GM21723 (cell line): ENCODE data around the gene FBXO42.

Experiments used
- ATAC-seq: cut with Tn5 transposase; IDR thresholded peaks from one replicate; pipeline ENCODE4 v1.9.1; 2021; ENCODE audit warnings: mild to moderate bottlenecking, moderate library complexity; ENCODE audit not compliant: unreplicated experiment

Gene FBXO42

GRCh38 chr1:16351994-16352841 lies at the start of gene FBXO42:
FBXO42 (minus strand) TSS chr1:16352480; CDS start chr1:16315418, 37,062 bp downstream.
- peak; percentile 86 for ATAC-seq

- ATAC-seq, result no peak
These were observed 46.2 kb upstream of the FBXO42 start for GRCh38 chr1:16398371-16398953.

GRCh38 chr1:16397120-16397519 lies 44.8 kb upstream of the FBXO42 start:
- ATAC-seq, result no peak

- no peak for ATAC-seq
These were observed 44.3 kb upstream of the FBXO42 start for GRCh38 chr1:16396591-16396990.

DNA sequence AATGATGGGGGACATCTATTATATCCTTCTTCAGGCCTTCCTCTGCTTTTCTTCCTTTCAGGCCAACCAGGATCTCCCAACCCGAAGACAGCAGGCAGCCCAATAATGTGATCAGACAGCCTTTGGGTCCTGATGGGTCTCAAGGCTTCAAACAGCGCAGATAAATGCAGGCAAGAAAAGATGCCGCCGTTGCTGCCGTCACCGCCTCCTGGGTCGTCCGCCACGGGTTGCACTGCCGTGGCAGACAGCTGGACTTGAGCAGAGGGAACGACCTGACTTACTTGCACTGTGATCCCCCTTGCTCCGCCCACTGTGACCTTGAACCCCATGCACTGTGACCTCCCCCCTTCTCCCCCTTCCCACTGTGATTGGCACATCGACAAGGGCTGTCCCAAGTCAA lies 42.7 kb upstream of the FBXO42 start:
- ATAC-seq, result no peak

- ATAC-seq, result no peak
These were observed 41.6 kb upstream of the FBXO42 start for GRCh38 chr1:16393570-16394521.

DNA sequence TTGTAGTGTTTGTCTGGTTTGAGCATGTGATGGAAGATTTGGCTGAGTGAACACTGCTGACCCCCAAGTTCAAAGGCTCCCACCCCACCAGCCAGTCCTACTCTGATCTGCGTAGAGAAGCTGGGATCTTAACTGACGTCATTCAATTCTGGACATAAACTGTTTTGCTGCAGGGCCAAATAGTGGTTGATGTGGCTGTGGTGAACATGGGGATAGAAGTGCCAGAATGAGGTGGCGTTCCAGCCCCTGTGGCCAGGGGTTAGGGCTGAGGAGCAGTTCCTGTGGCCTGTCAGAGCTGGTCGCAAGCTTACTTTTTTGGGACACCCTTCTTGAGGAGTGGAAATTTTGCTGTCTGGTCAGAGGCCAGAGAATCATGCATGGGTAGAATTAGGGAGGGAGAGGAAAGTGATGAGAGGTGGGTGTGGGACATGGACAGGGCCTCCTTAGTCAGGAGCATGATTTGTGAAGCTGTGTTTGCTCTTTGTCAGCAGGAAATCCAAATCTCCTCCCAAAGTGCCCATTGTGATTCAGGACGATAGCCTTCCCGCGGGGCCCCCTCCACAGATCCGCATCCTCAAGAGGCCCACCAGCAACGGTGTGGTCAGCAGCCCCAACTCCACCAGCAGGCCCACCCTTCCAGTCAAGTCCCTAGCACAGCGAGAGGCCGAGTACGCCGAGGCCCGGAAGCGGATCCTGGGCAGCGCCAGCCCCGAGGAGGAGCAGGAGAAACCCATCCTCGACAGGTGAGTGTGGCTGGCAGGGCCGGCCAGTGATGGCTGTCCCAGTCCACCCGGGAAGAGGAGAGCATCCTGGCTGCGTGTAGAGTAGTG lies 40.7 kb upstream of the FBXO42 start:
- no peak for ATAC-seq

- no peak for ATAC-seq
These were observed 39.1 kb upstream of the FBXO42 start for GRCh38 chr1:16391411-16391810.

DNA sequence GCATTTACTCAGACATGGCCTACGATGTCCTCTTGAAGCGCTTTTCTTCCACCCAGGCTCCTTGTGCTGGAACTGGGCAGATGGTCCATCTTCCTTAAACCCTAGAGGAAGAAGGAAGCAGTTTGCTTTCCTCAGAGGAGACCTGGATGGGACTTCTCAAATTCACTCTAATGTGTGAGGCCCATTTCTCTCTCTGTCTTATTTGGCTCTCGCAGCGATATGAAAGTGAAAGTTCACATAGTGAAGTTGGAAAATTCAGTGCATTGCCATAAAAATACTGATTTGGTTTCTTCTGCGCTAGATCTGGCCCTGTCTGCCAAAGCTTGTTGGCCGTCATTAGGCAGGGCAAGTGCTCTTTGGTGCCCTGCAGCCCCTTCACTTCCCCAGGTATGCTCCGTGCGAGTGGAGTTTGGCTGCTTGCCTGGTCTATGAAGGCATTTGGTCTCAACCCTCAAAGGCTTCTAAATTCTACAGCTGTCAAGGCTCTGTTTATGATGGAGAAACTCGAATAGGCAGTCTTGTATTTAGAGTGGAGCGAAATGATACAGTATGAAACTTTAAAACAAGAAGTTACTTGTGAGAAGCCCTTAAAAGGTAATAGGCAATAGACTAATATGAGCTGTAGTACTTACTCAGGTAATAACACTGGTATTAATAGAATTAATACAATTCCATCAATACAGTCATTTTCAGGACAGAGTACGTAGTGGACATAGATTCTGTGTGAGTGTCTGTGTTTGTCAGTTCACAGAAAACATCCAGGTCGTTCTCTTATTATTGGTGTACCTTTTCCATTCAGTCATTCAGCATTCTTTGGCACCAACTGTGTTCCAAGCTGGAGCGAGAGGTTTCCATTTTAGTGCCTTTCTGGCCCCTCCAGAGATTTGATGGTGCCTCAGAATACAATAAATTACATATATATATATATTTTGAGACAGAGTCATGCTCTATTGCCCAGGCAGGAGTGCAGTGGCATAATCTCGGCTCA lies 35.2 kb upstream of the FBXO42 start:
- ATAC-seq, result no peak

DNA sequence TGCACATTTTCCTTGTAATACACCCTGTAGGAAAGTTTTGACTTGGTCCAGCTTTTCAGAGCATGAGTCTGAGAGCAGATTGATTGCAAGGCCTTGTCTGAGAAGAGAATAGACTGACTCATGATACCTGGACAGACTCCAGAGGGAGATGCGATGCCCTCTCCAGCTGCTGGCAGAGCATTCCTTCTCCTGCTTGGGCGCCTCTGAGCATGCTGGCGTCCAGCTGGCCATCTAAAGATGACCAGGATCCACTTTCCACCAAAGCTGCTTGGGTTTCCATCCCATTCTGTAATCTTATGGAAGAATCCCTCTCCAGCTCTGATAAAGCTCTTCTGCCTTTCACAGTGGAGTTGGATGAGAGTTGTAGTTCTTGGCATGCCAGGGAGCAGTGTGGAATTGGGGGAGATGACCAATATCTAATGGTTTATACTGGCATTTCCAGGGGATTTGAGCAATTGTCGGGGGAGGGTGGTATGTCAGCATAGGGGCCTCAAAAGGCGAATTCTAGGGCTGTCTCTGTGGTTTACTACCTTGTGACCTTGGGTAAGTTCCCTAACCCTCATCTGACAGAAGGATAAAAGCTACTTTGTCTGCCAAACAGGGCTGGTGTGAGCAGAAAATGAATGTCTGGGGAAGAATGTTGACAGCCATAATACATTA lies 34.3 kb upstream of the FBXO42 start:
- ATAC-seq, result peak; percentile 46

- peak; percentile 5 for ATAC-seq
These were observed 33.6 kb upstream of the FBXO42 start for GRCh38 chr1:16385659-16386453.

- ATAC-seq, result no peak
These were observed 31.6 kb upstream of the FBXO42 start for GRCh38 chr1:16383888-16384287.

GRCh38 chr1:16380868-16381267 lies 28.6 kb upstream of the FBXO42 start:
- no peak for ATAC-seq

- no peak for ATAC-seq
These were observed 26.2 kb upstream of the FBXO42 start for GRCh38 chr1:16378443-16378842.

DNA sequence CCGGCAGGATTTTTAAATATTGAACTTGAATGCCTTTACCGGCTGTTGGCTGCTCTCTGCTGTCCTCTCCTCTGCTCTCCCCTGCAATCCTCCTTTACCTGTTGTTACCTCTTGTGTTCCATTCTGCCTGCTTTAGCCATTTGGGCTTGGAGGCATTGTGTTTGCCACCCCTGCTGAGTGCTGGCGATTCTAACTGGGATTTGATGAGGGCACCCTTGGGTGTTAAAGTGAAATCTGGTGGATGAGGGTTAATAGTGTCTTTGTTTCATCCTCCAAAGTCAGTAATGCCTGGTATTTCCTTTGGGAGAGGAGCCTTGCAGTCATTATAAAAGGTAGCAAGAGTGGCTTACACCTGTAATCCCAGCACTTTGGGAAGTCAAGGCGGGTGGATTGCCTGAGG lies 24.7 kb upstream of the FBXO42 start:
- no peak for ATAC-seq

GRCh38 chr1:16375521-16376340 lies 23.5 kb upstream of the FBXO42 start:
- no peak for ATAC-seq

DNA sequence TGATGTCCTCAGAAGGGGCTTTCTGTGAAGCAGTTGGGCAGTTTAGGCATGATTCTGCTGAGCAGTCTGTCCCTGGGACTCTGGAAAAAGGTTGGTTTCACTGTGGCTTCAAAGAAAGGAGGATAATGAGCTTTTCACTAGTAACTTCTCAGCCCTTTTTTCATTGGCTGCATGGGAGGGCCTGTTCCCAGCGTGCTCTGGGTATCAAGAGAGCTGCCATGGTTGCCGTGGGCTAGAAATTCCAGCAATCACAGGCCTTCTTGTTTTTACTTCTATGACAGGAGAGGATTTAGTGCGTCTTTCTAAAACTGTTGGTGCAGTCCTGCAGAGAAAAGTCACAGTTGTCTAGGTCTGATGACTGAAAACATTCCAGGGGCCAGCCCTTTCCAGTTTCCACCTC lies 22.0 kb upstream of the FBXO42 start:
- no peak for ATAC-seq
